H1 (cell line): ENCODE data around the gene ENPEP. TPM values are rescaled to one million over a fixed set of nuclear protein-coding genes. Genes with fewer than 3 reads are reported as not detected.

Source experiments
- CHD7 ChIP-seq: fragments of 300-600 bp; sonication (generic); IDR thresholded peaks from 2 replicates; pipeline ENCODE4 v1.7.1; 2012; ENCODE audit warnings: low read length, moderate library complexity, mild to moderate bottlenecking, inconsistent platforms; ENCODE audit not compliant: insufficient replicate concordance
- CTCF ChIP-seq, 3 experiments: IDR thresholded peaks; 1 replicate in 2 of 3; 2 replicates in 1 of 3; pipeline versions ENCODE4 v1.5.1 to v1.6.1; 2011; ENCODE audit warnings: low read length in 3 of 3, mild to moderate bottlenecking in 3 of 3, inconsistent platforms in 2 of 3, low read depth in 1 of 3, moderate library complexity in 1 of 3; ENCODE audit not compliant: insufficient read depth in 1 of 3; ENCODE audit errors: control extremely low read depth in 1 of 3
- polyA plus RNA-seq, 7 experiments: library from polyadenylated mRNA; depleted of rRNA in 3 of 7; stranded (reverse) in 5 of 7; unstranded in 2 of 7; fragments of >200 nt in 5 of 7; fragments of 200-250 nt in 2 of 7; gene quantifications; 1 replicate in 5 of 7; 2 replicates in 1 of 7; 4 replicates in 1 of 7; pipeline versions ENCODE4 v1.2.1 to v1.2.3, GENCODE V29; 2011 to 2013; ENCODE audit warnings: missing spikeins in 2 of 7, mixed read lengths in 2 of 7
- total RNA-seq: library from RNA; stranded (reverse); fragmentation: NEBNext Ultra II Directional; extraction: Animal tissue kit (Norgen Biotek cat#: 25700); gene quantifications from 2 replicates; pipeline ENCODE4 v1.2.1, GENCODE V29; 2021

ENPEP gene
- total and polyA plus RNA-seq, 2 of the 8 experiments (the other 6 are each of a cell fraction or from before 2014, with no cell fraction given), result 0.09 to 0.61 TPM

- TF ChIP-seq CHD7 (peak; percentile 54), CTCF (IDR thresholded peaks at IDR 0.05; ENCODE audit: control extremely low read depth in 1 of 3, insufficient read depth in 1 of 3, low read depth in 1 of 3, low read length in 3 of 3) (peak in 2 of 3 experiments; percentile 41 to 47; a peak in 2 of 4 replicates)
- TF ChIP-seq, all 59 proteins: peak for 3
These were observed 110.3 kb downstream of the ENPEP start (continued) for GRCh38 chr4:110586131-110586850.
